Stimulated activated CD8-positive, alpha-beta memory T cell treated with anti-CD3 and anti-CD28 coated beads, Interleukin-15, amount 100 ng/mL, for 4 hours (primary cell): ENCODE results near the gene CMC2.

ENCODE experiments used
- DNase-seq, 2 donors: peaks; one replicate each; pipeline ENCODE4 v3.0.0-alpha.2; 2020; ENCODE audit warnings: low read depth in 2 of 2

Gene CMC2

DNA sequence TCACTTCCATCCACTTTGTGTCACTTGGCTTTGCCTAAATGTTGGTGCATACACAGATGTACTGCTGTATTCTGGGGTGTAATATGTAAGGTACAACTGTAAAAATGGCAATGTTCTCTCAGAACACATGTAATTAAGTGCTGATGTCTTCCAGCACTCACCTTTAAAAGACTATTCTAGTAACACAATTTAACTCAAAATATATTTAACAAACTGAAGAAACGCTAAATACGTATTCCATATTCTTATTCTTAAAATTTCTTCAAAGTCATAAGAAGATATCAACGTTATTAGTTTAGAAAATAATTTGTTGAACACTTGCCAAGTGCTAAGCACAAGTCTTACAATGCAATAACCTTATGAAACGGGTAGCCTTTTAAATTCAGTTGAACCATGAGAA lies 3.6 kb downstream of the CMC2 start:
- DNase-seq, result no peak

DNA sequence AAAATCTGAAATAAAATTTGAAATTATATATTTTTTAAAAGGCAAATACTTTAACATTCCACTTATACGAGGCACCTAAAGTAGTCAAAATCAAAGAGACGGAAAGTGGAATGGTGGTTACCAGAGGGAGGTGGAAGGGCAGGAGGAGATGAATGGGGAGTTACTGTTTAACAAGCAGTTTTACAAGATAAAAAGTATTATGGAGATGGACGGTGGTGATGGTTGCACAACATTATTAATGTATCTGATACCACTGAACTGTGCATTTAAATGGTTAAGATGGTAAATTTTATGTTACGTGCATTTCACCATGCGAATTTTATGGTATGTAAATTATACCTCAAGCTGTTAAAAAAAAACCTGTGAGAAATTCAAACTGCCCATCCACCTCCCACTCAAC lies 5.4 kb downstream of the CMC2 start:
- no peak for DNase-seq

DNA sequence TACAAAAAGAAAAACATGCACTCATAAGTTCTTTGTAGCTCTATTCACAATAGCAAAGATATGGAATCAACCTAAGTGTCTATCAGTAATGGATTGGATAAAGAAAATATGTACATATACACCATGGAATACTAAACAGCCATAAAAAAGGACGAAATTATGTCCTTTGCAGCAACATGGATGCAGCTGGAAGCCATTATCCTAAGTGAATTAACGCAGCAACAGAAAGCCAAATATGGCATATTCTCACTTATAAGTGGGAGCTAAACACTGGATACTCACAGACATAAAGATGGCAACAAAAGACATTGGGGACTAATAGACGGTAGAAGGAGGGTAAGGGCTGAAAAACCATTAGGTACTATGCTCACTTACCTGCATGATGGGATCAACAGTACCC lies 5.8 kb downstream of the CMC2 start:
- DNase-seq, result no peak

DNA sequence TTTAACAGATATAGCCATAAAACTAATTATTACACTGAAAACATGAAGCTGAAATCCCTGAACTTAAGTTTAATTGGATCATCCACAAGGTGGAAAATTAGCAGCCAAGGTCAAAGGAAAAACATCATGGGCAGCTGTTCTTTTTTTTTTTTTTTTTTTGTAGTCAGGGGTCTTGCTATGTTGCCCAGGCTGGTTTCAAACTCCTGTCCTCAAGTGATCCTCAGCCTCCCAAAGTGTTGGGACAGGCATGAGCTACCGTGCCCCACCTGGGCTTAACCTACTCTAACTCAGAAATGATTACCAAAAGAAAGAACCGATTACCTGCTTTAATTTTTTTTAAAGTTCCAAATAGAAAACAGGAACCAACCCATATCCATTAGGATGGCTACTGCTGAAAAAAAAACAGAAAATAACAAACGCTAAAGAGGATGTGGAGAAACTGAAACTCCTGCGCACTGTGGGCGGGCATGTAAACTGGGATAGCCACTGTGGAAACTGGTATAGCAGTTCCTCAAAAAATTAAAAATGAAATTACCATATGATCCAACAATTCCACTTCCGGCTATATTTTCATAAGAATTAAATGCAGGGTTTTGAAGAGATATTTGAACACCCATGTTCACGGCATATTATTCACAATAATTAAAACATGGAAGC lies 8.6 kb downstream of the CMC2 start:
- no peak for DNase-seq

GRCh38 chr16:80997139-80997798 lies 9.4 kb downstream of the CMC2 start:
- no peak for DNase-seq

DNA sequence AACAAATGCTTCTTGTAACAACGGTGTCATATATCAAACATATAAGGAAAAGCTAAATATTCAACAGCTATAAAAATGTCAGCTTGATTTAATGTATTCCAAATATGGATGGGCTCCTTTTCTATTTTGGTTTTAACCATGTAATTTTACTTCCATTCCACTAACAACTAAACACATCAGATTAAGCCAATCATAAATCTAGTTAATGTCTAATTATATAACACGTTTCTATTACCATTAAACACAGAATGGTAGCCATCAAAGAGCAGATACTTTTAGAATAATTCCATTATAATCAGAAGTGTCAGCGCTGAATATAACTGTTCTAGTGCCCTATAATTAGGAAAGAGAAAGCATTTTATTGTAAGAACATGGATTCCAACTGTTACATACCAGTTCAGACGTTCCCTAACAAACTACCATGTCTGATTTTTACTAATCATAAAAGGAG lies 10.0 kb downstream of the CMC2 start:
- DNase-seq, result no peak

- no peak for DNase-seq
These were observed 12.2 kb downstream of the CMC2 start for GRCh38 chr16:80994451-80994850.

DNA sequence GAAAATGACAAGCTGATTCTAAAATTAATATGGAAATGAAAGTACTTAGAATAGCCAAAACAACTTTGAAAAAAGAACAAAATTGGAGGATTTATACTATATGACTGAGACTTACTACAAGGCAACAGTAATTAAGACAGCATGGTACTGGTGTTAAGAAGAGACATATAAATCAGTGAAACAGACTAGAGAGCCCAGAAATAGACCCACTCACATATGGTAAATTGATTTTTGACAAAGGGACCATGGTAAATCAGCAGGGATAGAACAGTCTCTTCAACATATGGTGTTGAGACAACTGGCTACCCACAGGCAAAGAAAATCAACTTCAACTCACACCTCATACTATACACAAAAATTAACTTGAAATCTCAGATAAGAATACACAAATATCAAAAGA lies 12.9 kb downstream of the CMC2 start:
- DNase-seq, result no peak

DNA sequence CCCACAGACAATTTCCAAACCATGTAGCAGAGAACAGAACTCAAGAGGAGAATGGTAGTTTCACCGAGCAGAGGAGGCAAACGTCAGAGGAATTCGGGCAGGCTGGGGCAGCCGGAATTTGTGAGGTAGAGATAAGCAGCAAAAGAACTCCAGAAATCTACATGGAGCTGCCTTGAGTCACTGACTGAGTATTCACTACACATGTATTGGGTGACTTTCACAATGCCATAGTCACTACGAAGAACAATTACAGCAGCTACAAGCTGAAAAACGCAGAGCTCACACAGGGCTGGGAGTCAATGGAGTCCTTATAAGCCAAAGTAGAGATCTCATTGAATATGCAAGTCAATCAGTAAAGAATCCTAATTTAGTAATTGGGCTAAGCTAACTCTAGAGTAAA lies 13.4 kb downstream of the CMC2 start:
- no peak for DNase-seq

DNA sequence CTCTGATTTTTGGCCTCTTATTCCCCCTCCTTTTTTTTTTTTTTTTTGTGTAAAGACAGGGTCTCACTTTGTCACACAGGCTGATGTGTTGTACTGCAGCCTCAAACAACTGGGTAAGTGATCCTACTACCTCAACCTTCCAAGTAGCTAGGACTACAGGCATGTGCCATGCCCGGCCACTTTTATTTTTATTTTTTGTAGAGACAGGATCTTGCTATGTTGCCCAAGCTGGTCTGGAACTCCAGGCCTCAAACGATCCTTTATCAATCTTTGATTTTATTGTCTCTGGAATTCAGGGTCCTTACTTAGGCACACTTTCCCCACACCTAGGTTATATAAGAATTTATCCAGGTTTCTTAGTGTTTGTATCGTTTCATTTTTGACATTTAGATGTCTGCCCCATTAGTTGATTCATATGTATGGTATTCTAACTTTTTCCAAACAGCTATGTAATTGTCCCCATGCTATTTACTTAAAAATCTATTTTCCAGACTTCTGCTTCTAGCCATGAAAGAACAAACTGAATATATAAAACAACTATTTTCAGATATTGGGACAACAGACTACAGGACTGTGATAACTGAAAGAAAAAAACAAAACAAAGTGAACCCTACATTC lies 13.9 kb downstream of the CMC2 start:
- DNase-seq, result no peak

- no peak for DNase-seq
These were observed 14.8 kb downstream of the CMC2 start for GRCh38 chr16:80991792-80992430.

- DNase-seq, result no peak
These were observed 15.7 kb downstream of the CMC2 start for GRCh38 chr16:80990978-80991377.

DNA sequence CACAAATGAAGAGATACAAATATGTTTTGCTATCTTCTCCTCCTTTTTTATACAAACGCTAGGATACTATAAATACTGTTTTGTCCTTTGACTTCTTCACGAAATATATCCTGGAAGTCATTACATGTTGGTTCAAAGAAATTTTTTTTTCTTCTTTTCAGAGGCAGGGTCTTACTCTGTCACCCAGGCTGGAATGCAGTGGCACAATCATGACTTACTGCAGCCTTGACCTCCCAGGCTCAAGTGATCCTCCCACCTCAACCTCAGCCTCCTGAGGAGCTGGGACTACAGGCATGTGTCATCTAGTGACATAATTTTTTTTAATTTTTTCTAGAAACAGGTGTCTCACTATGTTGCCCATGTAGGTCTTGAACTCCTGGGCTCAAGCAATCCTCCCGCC lies 16.1 kb downstream of the CMC2 start:
- DNase-seq, result no peak

- no peak for DNase-seq
These were observed 16.9 kb downstream of the CMC2 start for GRCh38 chr16:80989801-80990200.

DNA sequence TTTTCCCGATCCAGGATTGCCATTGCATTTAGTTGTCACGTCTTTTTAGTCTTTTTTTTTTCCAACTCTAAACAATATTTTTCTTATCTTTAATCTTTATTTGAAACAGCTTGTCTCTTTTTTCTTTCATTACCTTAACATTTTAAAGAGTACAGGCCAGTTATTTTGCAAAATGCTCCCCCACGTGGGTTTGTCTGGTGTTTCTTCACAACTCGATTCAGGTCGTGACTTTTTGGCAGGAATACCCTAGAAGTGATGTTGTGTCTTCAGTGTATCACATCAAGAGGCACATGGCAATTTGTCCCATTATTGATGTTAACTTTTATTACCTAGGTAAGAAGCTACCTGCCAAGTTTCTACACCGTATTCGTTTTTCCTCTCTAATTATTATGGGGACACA lies 17.9 kb downstream of the CMC2 start:
- no peak for DNase-seq

- no peak for DNase-seq
These were observed 20.1 kb downstream of the CMC2 start for GRCh38 chr16:80986557-80986956.

- no peak for DNase-seq
These were observed 21.1 kb downstream of the CMC2 start for GRCh38 chr16:80985611-80986010.

DNA sequence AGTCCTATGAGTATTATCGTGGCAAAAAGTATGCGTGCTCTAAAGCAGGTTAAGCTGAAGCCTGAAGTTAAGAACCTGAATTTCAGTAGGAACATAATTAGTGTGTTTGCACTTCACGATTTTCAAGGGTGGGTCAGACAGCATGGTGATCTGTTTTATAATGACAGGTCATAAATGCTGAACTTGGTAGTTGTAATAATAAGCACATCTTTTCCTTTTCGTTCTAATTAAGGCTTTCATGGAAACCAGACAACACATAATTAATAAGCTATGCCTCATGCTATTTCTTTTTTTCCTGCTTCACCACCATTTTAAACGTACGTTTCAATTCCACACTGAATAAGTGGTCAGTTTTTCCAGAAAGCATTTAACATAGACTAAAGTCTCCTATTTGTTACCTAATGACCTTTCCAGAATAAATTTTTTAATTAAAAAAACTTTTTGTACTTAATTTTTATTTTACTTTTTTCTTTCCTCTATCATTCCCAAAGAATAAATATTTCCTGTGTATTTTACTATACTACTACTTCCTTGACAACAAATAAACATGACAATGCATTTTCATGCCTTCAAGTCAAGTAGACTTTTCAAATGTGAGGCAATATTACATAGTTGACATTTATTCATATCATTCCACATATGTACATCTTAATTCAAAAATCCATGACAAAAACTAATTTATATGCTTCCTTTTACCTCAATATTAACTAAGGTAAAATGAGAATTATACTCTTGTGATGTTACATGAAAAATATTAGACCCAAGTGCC lies 22.4 kb downstream of the CMC2 start:
- DNase-seq, result no peak

DNA sequence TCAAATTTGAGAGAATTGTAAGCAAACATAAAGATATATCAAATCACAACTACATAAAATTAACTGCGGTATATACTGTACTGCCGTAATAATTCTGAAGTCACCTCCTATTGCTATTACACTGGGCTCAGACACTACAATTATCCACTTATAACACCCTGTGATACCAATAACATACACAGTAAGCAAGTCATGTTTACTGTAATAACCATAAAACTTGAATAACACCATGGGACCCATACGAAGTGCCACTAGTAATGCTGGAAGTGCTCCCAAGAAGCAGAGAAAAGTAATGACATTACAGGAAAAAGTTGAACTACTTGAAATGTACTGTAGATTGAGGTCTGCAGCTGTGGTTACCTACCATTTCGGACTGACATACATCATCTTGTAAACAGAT lies 24.0 kb downstream of the CMC2 start:
- DNase-seq, result no peak

- no peak for DNase-seq
These were observed 25.6 kb downstream of the CMC2 start for GRCh38 chr16:80981103-80981502.

GRCh38 chr16:80976946-80977345 lies 29.7 kb downstream of the CMC2 start:
- DNase-seq, result no peak
